ENCODE results near the gene KDF1.

DNA sequence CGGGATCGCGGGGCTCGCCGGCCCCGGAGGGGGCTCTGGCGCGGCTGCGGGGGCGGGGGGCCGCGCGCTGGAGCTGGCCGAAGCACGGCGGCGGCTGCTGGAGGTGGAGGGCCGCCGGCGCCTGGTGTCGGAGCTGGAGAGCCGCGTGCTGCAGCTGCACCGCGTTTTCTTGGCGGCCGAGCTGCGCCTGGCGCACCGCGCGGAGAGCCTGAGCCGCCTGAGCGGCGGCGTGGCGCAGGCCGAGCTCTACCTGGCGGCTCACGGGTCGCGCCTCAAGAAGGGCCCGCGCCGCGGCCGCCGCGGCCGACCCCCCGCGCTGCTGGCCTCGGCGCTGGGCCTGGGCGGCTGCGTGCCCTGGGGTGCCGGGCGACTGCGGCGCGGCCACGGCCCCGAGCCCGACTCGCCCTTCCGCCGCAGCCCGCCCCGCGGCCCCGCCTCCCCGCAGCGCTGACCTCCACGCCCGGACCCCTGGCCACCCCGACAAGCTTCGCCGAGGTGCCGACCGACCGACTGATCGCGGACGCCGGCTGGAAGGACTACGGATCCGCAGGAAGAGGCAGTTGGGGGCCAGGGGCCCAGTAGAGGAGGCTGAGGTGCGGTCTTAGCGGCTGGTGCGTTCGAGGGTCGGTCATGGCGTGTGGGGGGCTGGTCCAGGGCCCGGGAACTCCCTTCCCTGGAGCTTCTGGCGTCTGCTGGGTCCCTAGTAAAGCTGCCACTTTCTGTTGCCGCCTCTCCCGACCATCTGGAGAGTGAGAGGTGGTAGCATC is 33.9 kb upstream of the KDF1 start:
- TF ChIP-seq POLR2A (IDR thresholded peaks at IDR 0.05; ENCODE audit: low read length) (no peak), GATA1 (IDR thresholded peaks at IDR 0.05; ENCODE audit: low read depth, low read length) (no peak)
